Measurements from ENCODE around the gene NUP37. TPM values are rescaled to one million over a fixed set of nuclear protein-coding genes. Genes with fewer than 3 reads are reported as not detected.

Gene NUP37
- total and polyA plus RNA-seq, 9 of the 15 experiments (the other 6 are each of a cell fraction or from before 2014, with no cell fraction given) = 72.2 to 429 (median 170) TPM

DNA sequence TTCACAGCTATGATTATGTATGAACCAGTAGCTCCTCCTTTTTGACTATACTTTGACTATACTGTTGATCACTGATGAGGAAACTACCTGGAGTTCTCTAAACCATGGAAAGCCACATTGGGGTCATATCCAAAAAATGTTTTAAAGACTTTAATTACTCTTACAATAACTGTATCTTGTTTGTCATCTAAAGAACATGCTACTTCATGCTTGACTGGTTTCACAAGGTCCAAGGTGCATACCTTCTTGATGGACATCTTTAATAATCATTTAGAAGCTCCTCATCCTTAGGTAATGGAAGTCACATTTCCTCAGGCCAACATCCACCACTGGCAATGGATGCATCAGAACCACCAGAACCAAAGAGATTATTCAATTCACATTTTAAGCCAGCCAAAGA is 88.1 kb downstream of the NUP37 start:
- ChIA-PET POLR2A (interaction anchor here (1.1 kb wide), 1 partner anchor 10 kb away, joined by 3 read pairs; no protein-coding TSS in a partner anchor), CTCF (ENCODE audit: low intra/inter-chr PET ratio) (no interaction called here)
- no peak overlapping the region for H2AFZ ChIP-seq (ENCODE audit: low read depth, low read length)
- no peaks in the 10 kb centered on the region for H4K20me1 ChIP-seq (replicated peaks; ENCODE audit: control insufficient read depth, insufficient read depth, low read length)
- in situ Hi-C loops (cut with MboI) (no loop called here), intact Hi-C loops (cut with micrococcal nuclease) (no loop called here)
- no peak overlapping the region for H3K4me3 ChIP-seq
- no peak overlapping the region for H3K9ac ChIP-seq (ENCODE audit: insufficient read depth in 1 of 2, low read depth in 2 of 2, low read length in 2 of 2)
- no peaks in the 10 kb centered on the region for H3K79me2 ChIP-seq (ENCODE audit: control insufficient read depth, insufficient read depth, low read length)
- FAIRE-seq = no peak
- no peaks in the 10 kb centered on the region for H3K9me3 ChIP-seq (replicated peaks; ENCODE audit: control insufficient read depth, insufficient read depth, low read depth, low read length)
- no peaks in the 10 kb centered on the region for H3K27me3 ChIP-seq (ENCODE audit: control insufficient read depth in 2 of 2, insufficient read depth in 2 of 2, low read length in 2 of 2)
- no peaks in the 10 kb centered on the region for H3K36me3 ChIP-seq (ENCODE audit: control insufficient read depth, insufficient read depth, low read length)
- no peak for TF ChIP-seq RBM15 (IDR thresholded peaks at IDR 0.05; ENCODE audit: insufficient read depth, low read length)
- TF ChIP-seq U2AF1 (optimal IDR thresholded peaks at IDR 0.05; ENCODE audit: low read depth, low read length) = no peak
- no peak for TF ChIP-seq ZNF347 (CRISPR knock-in tag; IDR thresholded peaks at IDR 0.05; ENCODE audit: low read depth)
- no peak for TF ChIP-seq ZNF224 (CRISPR knock-in tag; IDR thresholded peaks at IDR 0.05)
- TF ChIP-seq, protein P1, sequence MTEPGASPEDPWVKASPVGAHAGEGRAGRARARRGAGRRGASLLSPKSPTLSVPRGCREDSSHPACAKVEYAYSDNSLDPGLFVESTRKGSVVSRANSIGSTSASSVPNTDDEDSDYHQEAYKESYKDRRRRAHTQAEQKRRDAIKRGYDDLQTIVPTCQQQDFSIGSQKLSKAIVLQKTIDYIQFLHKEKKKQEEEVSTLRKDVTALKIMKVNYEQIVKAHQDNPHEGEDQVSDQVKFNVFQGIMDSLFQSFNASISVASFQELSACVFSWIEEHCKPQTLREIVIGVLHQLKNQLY (CRISPR knock-in tag; conservative IDR thresholded peaks at IDR 0.05) = no peak
- TF ChIP-seq SP1 (CRISPR knock-in tag; IDR thresholded peaks at IDR 0.05) = no peak
- no peak for ATAC-seq
- H3K4me2 ChIP-seq (ENCODE audit: insufficient read depth, low read length) = no peak overlapping the region
- no TSS peak for BruUV-seq (replicated peaks)
- no peaks in the 10 kb centered on the region for H3K9me1 ChIP-seq (ENCODE audit: control insufficient read depth, insufficient read depth, low read length)
- no peak overlapping the region for H3K27ac ChIP-seq (ENCODE audit: extremely low read depth, low read depth, low read length)
- no peaks in the 10 kb centered on the region for H3K4me1 ChIP-seq (replicated peaks in 1 of 2; ENCODE audit: control insufficient read depth in 2 of 2, insufficient read depth in 2 of 2, low read length in 2 of 2)
- DNase-seq (ENCODE audit: extremely low read depth in 1 of 4, low spot score in 3 of 4) = no peak

DNA sequence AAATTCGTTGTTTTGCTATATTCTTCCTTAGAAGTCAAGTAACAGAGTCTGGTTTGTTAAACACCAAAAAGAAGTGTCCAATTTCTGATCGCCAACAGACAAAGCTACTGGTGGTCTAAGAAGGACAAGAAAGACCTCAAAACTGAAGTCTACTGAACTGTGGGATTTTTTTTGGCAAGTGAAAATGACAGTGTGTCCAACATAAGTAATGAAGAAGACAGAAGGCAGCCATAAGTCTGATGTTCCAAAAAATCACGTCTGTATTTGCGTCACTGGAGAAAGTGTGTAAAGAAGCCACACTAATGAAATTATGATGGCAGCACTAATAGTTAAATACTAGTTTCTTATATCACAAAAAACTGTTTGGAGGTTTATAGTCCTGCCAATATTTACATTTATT is 90.8 kb downstream of the NUP37 start:
- no TSS peak for BruUV-seq (replicated peaks)
- Histone ChIP-seq H3K9ac (ENCODE audit: insufficient read depth in 1 of 2, low read depth in 2 of 2, low read length in 2 of 2) (no peak overlapping the region), H3K4me1 (replicated peaks in 1 of 2; ENCODE audit: control insufficient read depth in 2 of 2, insufficient read depth in 2 of 2, low read length in 2 of 2) (no peaks in the 10 kb centered on the region), H3K9me3 (replicated peaks; ENCODE audit: control insufficient read depth, insufficient read depth, low read depth, low read length) (no peaks in the 10 kb centered on the region), H3K27ac (ENCODE audit: extremely low read depth, low read depth, low read length) (no peak overlapping the region), H3K4me2 (ENCODE audit: insufficient read depth, low read length) (no peak overlapping the region), H3K9me1 (ENCODE audit: control insufficient read depth, insufficient read depth, low read length) (no peaks in the 10 kb centered on the region), H3K4me3 (no peak overlapping the region), H3K27me3 (ENCODE audit: control insufficient read depth in 2 of 2, insufficient read depth in 2 of 2, low read length in 2 of 2) (no peaks in the 10 kb centered on the region), H3K79me2 (ENCODE audit: control insufficient read depth, insufficient read depth, low read length) (no peaks in the 10 kb centered on the region), H3K36me3 (ENCODE audit: control insufficient read depth, insufficient read depth, low read length) (no peaks in the 10 kb centered on the region), H4K20me1 (replicated peaks; ENCODE audit: control insufficient read depth, insufficient read depth, low read length) (no peaks in the 10 kb centered on the region), H2AFZ (ENCODE audit: low read depth, low read length) (no peak overlapping the region)
- intact Hi-C loops (cut with micrococcal nuclease) (no loop called here), in situ Hi-C loops (cut with MboI) (no loop called here)
- CTCF ChIA-PET (ENCODE audit: low intra/inter-chr PET ratio) = no interaction called here
- DNase-seq (ENCODE audit: extremely low read depth in 1 of 4, low spot score in 3 of 4) = no peak
- POLR2A ChIA-PET = no interaction called here
- ATAC-seq = no peak
- FAIRE-seq = no peak
- WGBS (ENCODE audit: insufficient coverage, low coverage, missing lambda C conversion rate) = 62% methylated on average over 4 of the region's 4 CpGs
- TF ChIP-seq ZSCAN32 (CRISPR knock-in tag; IDR thresholded peaks at IDR 0.05) (no peak), DNMT1 (IDR thresholded peaks at IDR 0.05) (no peak), NCOR1 (IDR thresholded peaks at IDR 0.05) (no peak), NR4A1 (CRISPR knock-in tag; IDR thresholded peaks at IDR 0.05) (no peak), NR4A1 (tag; IDR thresholded peaks at IDR 0.05) (no peak), TEAD4 (IDR thresholded peaks at IDR 0.05; ENCODE audit: low read length) (no peak), TEAD4 (CRISPR knock-in tag; IDR thresholded peaks at IDR 0.05; ENCODE audit: borderline replicate concordance) (no peak)
- TF ChIP-seq, protein P2, sequence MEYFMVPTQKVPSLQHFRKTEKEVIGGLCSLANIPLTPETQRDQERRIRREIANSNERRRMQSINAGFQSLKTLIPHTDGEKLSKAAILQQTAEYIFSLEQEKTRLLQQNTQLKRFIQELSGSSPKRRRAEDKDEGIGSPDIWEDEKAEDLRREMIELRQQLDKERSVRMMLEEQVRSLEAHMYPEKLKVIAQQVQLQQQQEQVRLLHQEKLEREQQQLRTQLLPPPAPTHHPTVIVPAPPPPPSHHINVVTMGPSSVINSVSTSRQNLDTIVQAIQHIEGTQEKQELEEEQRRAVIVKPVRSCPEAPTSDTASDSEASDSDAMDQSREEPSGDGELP (CRISPR knock-in tag; IDR thresholded peaks at IDR 0.05; ENCODE audit: borderline replicate concordance) = no peak
- TF ChIP-seq, protein P3, sequence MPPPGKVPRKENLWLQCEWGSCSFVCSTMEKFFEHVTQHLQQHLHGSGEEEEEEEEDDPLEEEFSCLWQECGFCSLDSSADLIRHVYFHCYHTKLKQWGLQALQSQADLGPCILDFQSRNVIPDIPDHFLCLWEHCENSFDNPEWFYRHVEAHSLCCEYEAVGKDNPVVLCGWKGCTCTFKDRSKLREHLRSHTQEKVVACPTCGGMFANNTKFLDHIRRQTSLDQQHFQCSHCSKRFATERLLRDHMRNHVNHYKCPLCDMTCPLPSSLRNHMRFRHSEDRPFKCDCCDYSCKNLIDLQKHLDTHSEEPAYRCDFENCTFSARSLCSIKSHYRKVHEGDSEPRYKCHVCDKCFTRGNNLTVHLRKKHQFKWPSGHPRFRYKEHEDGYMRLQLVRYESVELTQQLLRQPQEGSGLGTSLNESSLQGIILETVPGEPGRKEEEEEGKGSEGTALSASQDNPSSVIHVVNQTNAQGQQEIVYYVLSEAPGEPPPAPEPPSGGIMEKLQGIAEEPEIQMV (tag; conservative IDR thresholded peaks at IDR 0.05; ENCODE audit: low read depth) = no peak
